HL-60/S4 (cell line): Measurements from ENCODE around the gene SLC25A48.

Experiments
- in situ Hi-C: fragments of 300-500 bp; cut with MboI; formaldehyde crosslinking; loops from 2 replicates; pipeline ENCODE4 v1.14.3; 2022; ENCODE audit warnings: low sequenced_read_pairs

Gene SLC25A48

DNA sequence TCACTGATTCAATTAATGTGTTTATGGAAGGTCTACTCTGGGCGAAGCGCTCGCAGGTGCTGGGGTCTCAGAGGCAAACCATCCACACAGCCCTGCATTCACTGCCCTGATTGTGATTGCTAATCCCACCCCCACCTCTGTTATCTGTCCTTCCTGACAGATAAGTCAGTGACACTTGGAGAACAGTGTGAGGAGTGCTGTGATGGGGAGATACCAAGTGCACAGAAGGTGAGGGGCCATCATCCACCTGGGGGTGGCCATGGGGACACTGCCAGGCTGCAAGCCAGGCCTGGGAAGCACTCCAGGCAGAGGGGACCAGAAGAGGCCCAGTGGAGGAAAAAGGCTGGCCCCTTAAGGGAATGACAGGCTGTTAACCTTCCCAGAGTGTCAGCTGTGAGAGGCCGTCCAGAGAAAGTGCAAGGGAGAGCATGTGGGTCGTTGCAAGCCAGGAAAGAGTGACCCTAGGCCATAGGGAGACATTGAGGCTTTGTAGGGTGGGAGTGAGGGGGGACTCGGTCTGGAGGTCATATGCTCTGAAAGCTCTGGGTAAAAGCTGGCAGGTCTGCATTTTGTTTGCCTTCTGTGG lies 43.2 kb downstream of the SLC25A48 start:
- in situ Hi-C loops: loop anchor here (25.0 kb wide), 1 partner anchor 335 kb away; no protein-coding TSS in a partner anchor

GRCh38 chr5:135878156-135878620 lies 43.7 kb downstream of the SLC25A48 start:
- in situ Hi-C loops: loop anchor here (25.0 kb wide), 1 partner anchor 334 kb away; no protein-coding TSS in a partner anchor

GRCh38 chr5:135879591-135879990 lies 45.1 kb downstream of the SLC25A48 start:
- in situ Hi-C loops: loop anchor here (25.0 kb wide), 1 partner anchor 333 kb away; no protein-coding TSS in a partner anchor

GRCh38 chr5:135880278-135880677 lies 45.8 kb downstream of the SLC25A48 start:
- in situ Hi-C loops: loop anchor here (25.0 kb wide), 1 partner anchor 332 kb away; no protein-coding TSS in a partner anchor

DNA sequence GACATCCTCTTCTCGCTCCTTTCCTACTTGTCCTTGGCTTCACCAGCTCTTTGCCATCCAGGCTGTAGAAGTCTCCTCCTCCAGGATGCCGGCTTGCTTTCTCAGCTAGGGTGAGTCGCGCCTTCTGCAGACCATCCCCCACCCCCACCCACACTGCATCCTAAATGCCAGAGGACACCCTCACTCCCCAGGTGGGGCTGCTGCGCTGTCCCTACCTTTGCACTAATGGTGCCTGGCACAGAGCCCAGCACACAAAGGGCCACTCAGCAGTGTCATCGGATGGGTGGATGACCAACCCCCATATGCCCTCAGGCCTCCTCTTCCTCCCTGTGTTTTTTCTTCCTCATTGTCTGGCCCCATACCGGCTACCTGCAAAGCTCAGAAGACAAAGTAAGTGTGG lies 46.3 kb downstream of the SLC25A48 start:
- in situ Hi-C loops: loop anchor here (25.0 kb wide), 1 partner anchor 332 kb away; no protein-coding TSS in a partner anchor

DNA sequence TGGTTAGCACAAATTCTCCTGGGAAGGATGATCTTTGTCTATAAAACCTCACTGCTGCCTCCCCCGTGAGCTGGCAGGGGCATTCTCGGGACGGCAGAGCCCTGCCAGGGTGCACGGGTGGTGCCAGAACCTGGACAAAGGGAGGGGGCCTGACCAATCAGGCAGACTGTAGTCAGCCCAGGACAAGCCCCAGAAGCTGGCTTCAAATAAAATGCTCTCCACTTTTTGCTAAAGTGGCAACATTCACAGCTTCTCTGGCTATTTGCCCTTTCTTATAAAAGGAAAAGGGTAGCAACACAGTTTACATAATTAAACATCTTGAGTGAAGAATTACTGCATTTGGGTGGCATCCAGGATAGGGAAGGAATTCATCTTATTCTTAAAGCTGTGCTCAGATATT lies 46.8 kb downstream of the SLC25A48 start:
- in situ Hi-C loops: loop anchor here (25.0 kb wide), 1 partner anchor 331 kb away; no protein-coding TSS in a partner anchor

DNA sequence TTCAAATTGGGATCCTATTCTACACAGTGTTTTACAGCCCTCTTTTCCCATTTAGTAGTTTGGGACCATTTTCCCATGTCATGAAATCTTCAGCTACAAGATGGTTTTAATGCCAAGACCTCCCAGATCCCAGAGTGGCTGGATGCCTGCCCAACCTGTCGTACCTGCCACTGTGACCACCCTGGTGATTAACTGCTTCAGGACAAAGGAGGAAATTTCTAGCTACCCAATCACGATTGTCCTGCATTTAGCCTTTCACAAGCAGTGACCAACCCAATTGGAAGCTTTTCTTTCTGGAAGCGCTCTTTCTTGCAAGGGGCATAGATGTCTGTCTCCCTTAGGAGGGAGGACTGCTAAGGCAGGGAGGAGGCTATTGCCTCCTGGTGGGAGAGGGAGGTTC lies 47.4 kb downstream of the SLC25A48 start:
- in situ Hi-C loops: loop anchor here (25.0 kb wide), 1 partner anchor 330 kb away; no protein-coding TSS in a partner anchor

DNA sequence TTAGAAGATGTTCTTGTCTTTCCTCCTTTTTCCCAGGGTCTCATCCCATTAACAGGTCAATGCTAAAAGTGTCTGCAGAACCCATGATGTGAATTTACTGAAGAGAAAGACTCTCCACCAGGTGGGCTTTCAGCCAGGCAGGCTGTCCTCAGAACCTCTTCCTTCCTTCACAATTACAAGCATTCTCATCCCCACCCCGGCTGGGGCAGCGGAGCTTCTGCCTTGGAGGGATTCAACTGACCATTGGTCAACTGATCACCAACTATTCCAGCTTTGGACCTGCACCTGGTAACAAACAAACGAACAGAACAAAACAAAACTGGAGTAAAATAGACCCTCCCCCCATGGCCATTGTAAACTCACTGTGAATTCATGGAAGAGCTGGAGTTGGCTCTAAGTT lies 48.6 kb downstream of the SLC25A48 start:
- in situ Hi-C loops: loop anchor here (25.0 kb wide), 1 partner anchor 329 kb away; no protein-coding TSS in a partner anchor

DNA sequence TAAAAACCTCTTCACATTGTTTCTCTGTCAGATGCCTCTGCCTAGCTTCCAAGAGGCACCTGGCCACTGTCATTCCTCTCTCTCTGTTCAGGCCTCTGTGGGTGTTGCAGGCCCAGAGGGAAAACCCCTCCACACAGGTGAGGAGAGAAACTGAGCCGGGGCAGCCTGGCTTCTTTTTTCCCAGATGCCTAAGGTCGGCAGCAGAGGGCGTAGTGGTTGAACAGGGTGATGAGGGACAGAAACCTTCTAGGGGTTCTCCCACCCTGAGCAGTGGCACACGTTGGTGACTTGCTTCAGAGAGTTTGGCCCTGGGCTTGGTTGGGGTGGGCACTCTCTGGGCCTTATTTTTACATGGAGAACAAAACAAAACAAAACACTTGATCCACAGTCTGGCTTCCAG lies 49.0 kb downstream of the SLC25A48 start:
- in situ Hi-C loops: loop anchor here (25.0 kb wide), 1 partner anchor 329 kb away; no protein-coding TSS in a partner anchor

DNA sequence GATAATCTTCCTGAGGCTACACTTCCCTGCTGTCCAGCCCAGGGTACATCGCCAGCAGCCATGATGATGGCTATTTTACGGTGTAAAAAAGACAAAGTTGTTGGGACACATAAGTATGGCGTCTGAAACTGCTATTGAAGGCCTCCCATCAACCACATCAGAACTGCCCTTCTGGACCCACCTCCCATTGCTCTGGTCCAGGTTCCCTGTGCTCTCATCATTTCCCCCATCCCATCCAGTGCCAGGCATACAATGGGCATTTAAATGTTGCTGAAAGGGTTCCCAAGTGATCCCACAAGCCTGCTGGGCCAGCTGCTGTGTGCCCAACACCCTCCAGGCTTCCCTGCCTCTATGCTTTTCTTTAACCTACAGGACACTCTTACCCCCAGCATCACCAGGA lies 50.6 kb downstream of the SLC25A48 start:
- in situ Hi-C loops: loop anchor here (25.0 kb wide), 1 partner anchor 327 kb away; no protein-coding TSS in a partner anchor

DNA sequence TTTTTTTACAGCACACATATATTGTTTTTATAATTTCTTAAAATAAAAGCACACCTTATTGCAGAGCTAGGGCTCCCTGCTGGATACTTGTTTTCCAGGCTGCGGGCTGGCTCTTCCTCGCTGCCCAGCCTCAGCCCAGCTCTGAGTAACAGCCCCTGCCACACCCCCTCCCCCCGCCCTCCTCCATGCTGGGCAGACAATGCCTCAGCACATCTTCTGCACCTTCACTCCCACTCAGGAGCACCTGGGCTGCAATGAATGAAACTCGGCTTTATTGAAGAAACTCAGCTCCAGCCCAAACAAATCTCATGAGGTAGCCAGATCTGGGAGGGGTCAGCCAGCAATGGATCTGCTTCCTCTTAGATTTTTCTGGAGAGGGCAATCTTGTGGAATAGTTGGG lies 51.7 kb downstream of the SLC25A48 start:
- in situ Hi-C loops: loop anchor here (25.0 kb wide), 1 partner anchor 326 kb away; no protein-coding TSS in a partner anchor

GRCh38 chr5:135887447-135887864 lies 53.0 kb downstream of the SLC25A48 start:
- in situ Hi-C loops: loop anchor here (25.0 kb wide), 1 partner anchor 325 kb away; no protein-coding TSS in a partner anchor

- in situ Hi-C loops: loop anchor here (25.0 kb wide), 1 partner anchor 324 kb away; no protein-coding TSS in a partner anchor
Measured at GRCh38 chr5:135887881-135888614, 53.6 kb downstream of the SLC25A48 start.

DNA sequence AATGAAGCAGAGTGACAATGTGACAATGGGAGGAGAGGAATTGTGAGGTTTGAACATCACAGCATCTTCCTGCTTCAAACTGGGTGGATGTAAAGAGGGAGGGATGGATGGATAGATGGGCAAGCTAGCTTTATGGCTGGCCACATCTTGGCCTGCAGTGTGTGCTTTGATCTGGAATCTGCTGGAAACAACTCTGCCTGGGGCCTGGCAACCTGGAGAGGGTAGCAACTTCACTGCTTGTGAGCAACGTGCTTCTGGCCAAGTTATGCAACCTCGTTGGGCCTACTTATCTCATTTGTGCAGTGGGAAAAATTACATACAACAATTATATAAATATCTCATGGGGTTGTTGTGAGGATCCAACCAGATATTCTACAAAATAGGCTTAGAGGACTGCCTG lies 55.8 kb downstream of the SLC25A48 start:
- in situ Hi-C loops: loop anchor here (25.0 kb wide), 1 partner anchor 322 kb away; no protein-coding TSS in a partner anchor

DNA sequence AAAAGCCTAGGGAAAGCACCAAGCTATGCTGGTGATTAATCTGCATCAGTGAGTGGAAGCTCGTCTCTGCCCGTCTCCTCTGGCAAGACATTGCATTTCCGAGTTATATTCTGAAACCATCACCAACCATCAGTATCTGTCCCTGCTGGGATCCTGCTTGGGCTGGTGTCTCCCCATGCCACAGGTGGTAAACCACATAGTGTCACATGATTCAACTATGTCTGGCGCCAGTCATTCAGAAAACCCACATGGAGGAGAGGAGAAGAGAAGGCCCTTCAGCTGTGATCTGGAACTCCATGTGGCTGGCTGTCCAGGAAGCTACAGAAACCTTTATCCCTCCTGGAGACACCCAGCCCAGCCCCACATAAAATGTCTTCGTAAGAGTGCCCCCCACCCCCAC lies 56.4 kb downstream of the SLC25A48 start:
- in situ Hi-C loops: loop anchor here (25.0 kb wide), 1 partner anchor 321 kb away; no protein-coding TSS in a partner anchor

DNA sequence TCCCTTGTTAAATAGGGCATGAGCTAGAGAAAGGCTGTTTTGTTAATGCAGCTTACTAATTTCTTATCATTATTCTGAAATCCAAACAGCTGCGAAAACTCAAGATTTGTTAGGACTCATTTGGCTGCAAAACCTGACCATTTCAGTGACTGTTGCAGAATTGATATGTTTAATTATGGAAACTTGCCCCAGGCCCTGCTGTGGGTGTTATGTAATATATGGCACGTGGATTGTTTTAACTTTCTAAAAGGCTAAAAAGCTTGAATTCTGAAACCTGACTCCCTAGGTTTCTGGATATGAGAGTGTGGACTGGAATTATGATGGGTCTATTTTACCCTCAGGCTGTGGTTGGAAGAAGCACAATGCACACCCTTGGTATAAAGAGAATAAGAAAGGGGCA lies 56.8 kb downstream of the SLC25A48 start:
- in situ Hi-C loops: loop anchor here (25.0 kb wide), 1 partner anchor 321 kb away; no protein-coding TSS in a partner anchor

- in situ Hi-C loops: loop anchor here (25.0 kb wide), 1 partner anchor 321 kb away; no protein-coding TSS in a partner anchor
Measured at GRCh38 chr5:135891791-135892190, 57.3 kb downstream of the SLC25A48 start.

DNA sequence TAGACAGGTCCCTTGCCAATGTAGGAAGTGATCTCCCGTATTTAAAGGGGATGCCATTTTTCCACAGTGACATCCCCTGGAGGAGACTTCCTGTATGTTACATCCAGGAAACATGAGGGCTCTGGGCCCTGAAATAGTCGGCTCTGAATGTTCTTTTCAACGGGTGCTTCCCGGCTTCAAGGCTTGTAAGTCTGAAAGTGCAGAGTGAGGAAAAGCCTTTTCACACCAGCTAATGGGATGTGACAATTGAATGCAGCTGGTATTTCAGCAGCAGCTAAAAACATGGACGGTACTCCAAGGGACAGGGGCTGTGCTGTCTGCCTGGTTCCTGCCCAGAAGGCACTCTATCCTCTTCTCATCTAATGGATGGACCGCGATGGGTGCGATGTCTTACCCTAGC lies 59.8 kb downstream of the SLC25A48 start:
- in situ Hi-C loops: loop anchor here (25.0 kb wide), 1 partner anchor 318 kb away; no protein-coding TSS in a partner anchor

DNA sequence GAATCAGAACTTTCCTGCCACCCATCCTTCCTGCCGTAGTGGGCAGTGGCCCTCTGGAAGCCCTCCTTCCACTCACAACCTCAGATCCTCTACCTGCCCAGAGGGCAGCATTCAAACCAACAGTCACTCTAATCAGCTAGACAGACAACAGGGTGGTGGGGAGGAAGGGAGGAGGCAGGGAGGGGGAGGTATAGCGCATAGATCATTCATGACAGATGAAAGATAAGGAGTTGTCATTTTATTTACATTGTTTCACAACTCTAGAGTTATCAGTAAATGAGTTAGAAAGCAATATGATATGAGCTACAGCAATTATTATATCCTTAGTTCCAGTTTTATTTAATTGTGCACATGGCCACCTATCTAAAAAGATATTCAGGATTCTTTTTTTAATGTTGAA lies 60.3 kb downstream of the SLC25A48 start:
- in situ Hi-C loops: loop anchor here (25.0 kb wide), 1 partner anchor 318 kb away; no protein-coding TSS in a partner anchor

GRCh38 chr5:135895474-135896006 lies 61.1 kb downstream of the SLC25A48 start, which contains the start of gene IL9:
IL9 (minus strand) TSS chr5:135895841; CDS start chr5:135895816, 25 bp downstream.
- in situ Hi-C loops: loop anchor here (25.0 kb wide), 1 partner anchor 317 kb away; no protein-coding TSS in a partner anchor
